T-helper 2 cell (primary cell): Measurements from ENCODE around the gene TIMM50.

ENCODE experiments used
- DNase-seq, 5 experiments: peaks; one replicate each; pipeline versions ENCODE4 v3.0.0 to v3.0.0-alpha.2; 2012 to 2022

TIMM50 gene

GRCh38 chr19:39501340-39501739 lies 20.7 kb downstream of the TIMM50 start:
- DNase-seq, result no peak

- peak; percentile 62 to 92 (median 69) for DNase-seq
These were observed 22.2 kb downstream of the TIMM50 start for GRCh38 chr19:39502640-39503417.

- DNase-seq, result no peak
These were observed 25.9 kb downstream of the TIMM50 start for GRCh38 chr19:39506598-39506943.

GRCh38 chr19:39506944-39507714 lies 26.5 kb downstream of the TIMM50 start:
- peak in 4 of 5 experiments; percentile 28 to 86 (median 44) for DNase-seq

- no peak for DNase-seq
These were observed 27.2 kb downstream of the TIMM50 start for GRCh38 chr19:39507715-39508364.

- DNase-seq, result no peak
These were observed 28.0 kb downstream of the TIMM50 start for GRCh38 chr19:39508629-39509028.

GRCh38 chr19:39509233-39509632 lies 28.6 kb downstream of the TIMM50 start:
- DNase-seq, result no peak

- DNase-seq, result no peak
These were observed 32.4 kb downstream of the TIMM50 start for GRCh38 chr19:39512988-39513387.

- no peak for DNase-seq
These were observed 34.4 kb downstream of the TIMM50 start, which contains the start of gene SELENOV for GRCh38 chr19:39514840-39515550. Gene SELENOV (plus strand): TSS chr19:39515139. CDS start chr19:39515213, 74 bp downstream.

- DNase-seq, result no peak
These were observed 35.0 kb downstream of the TIMM50 start for GRCh38 chr19:39515551-39516191.

- DNase-seq, result no peak
These were observed 35.6 kb downstream of the TIMM50 start for GRCh38 chr19:39516270-39516669.

GRCh38 chr19:39517432-39517831 lies 36.8 kb downstream of the TIMM50 start:
- no peak for DNase-seq

- DNase-seq, result no peak
These were observed 37.8 kb downstream of the TIMM50 start for GRCh38 chr19:39518458-39518857.

- no peak for DNase-seq
These were observed 38.3 kb downstream of the TIMM50 start for GRCh38 chr19:39518975-39519374.

- DNase-seq, result no peak
These were observed 40.2 kb downstream of the TIMM50 start for GRCh38 chr19:39520541-39521484.

- DNase-seq, result no peak
These were observed 43.9 kb downstream of the TIMM50 start for GRCh38 chr19:39524495-39524894.

- no peak for DNase-seq
These were observed 44.6 kb downstream of the TIMM50 start for GRCh38 chr19:39525205-39525604.

- no peak for DNase-seq
These were observed 51.2 kb downstream of the TIMM50 start for GRCh38 chr19:39531834-39532232.

- peak; percentile 86 to 95 (median 91) for DNase-seq
These were observed 51.8 kb downstream of the TIMM50 start, which contains the start of gene EID2B for GRCh38 chr19:39532233-39533002. Gene EID2B (minus strand): TSS chr19:39532852. CDS start chr19:39532802, 50 bp downstream.

GRCh38 chr19:39533003-39533512 lies 52.4 kb downstream of the TIMM50 start:
- DNase-seq, result no peak
